GM21825 (cell line): ENCODE data around the gene TTC7B.

Source experiments
- ATAC-seq: cut with Tn5 transposase; IDR thresholded peaks from one replicate; pipeline ENCODE4 v1.9.1; 2021; ENCODE audit warnings: mild to moderate bottlenecking, moderate library complexity; ENCODE audit not compliant: unreplicated experiment

The TTC7B gene

GRCh38 chr14:90651976-90652560, 164.2 kb downstream of the TTC7B start:
- ATAC-seq, result no peak

DNA sequence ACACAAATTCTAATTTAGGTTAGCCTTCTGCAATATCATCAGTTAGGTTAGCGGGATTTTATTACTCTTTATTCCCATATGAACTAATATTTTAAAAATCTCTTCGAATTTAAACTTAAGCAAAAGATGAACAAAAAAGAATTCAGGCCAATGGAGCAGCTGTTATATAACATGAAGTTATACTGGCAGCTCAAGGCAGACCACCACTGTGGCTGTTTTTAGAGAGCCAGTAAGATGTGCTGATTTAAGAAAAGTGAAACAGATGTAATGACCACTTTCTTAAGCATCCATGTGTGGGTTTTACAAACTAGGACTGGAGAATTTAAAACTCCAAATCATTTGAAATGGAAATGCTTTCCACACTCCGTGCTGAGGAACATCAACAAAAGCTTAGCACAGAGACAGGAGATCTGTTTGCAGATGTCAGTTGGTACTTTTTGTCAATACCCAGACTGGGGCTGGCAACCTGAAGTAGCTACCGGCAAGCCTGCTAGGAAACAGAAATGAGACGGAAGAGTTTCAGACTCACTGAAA, 164.9 kb downstream of the TTC7B start:
- ATAC-seq, result no peak

- ATAC-seq, result no peak
Measured at GRCh38 chr14:90649557-90650135, 166.6 kb downstream of the TTC7B start.

DNA sequence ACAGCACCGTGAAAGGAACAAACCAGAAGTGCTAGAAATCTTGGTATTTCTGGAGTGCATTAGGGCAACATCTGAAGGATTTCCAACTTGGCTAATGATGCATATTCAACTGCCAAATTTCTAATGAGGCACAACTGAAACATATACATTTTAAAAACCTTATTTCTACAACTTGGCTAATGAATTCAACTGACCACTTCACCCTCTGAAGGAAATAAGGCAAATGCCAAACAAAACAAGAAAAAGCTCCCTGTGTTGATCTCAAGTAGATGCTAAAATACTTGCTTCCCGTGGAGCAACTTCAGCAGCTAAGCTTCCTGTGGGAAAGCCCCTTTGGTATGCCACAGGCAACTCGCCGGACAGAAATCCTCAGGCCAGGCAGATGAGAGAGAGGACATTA, 167.1 kb downstream of the TTC7B start:
- ATAC-seq, result no peak

DNA sequence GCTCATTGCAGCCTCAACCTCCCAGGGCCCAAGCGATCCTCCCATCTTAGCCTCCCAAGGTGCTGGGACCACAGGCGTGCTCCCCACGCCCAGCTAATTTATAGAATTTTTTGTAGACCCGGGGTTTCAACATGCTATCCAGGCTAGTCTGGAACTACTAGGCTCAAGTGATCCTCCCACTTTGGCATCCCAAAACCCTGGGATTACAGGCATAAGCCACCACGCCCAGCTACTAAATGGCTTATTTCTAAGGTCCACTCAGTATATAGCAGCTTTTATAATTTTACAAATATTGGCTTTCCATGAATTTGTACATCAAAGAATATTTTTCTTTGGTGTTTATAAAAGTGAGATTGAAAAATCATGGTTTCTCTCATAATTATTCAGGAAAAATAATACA, 167.8 kb downstream of the TTC7B start:
- ATAC-seq, result no peak

DNA sequence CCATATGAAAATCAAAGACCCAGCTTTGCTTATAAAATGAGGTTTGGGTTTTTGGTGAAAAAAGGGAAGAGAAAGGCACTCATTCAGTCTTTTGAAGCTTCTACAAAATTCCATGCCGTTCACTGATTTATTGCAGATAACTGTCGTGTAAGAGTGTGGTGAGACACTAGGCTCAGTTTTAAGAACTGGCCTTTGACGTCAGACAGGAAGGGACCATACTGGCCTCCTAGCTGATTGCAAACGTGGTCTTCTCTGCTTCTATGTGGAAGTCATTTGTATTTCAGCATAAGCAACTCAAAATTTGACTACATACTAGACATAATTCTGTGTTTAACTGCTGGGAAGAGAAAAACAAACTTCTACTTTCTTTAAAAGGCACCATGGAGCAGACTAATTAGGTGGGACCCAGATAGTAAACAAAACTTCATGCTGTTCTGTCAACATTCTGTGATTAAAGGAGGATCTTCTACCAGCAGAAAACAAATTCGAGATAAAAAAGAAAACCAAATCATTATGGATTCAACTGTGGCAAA, 168.7 kb downstream of the TTC7B start:
- no peak for ATAC-seq

DNA sequence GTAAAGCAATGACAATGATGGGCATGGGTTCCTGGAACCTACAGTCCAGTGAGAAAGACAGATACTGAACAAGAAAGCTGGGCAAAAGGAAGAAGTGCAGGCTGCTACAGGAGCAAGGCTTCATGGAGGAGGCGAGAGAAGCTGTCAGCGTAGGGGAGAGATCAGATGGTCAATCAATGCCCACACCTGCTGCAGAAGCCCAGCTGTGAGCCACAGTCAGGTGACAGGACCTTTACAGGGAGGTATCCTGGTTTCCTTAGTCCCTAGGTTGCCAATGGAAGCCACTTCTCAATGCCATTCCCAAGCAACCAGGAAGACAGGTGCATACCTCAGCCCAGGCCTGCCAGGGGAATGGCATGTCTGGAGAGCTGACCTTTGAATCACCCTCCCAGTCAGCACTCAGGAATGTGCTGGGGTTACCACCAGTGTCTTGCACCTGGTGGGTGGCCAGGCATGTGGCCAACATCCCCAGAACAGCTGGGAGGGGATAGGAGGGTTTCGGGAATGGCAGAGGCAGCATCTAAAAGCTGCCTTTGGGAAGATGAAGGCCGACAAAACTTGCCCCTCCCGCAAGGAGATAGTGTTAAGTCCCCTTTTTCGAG, 170.3 kb downstream of the TTC7B start:
- ATAC-seq, result no peak

DNA sequence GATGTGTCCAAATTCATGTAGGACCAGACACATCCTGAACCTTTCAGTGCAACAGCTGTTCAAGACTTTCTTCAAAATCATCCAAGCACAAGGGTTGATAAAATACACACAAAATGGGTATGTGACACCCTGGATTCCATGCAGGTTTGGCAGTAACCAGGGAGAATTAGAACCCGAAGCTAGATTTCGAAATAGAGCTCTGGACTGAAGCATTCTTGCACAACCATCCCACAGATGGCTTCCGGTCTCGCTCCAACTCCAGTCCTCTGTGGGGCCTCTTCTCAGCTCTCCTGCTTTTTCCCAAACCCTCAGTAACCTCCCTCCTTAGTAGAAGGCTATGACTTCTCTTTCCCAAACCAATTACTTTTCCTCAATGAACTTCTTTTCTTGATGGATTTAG, 171.3 kb downstream of the TTC7B start:
- no peak for ATAC-seq

GRCh38 chr14:90643982-90644670, 172.1 kb downstream of the TTC7B start:
- ATAC-seq, result no peak

- ATAC-seq, result no peak
Measured at GRCh38 chr14:90642244-90642717, 173.9 kb downstream of the TTC7B start.

- ATAC-seq, result no peak
Measured at GRCh38 chr14:90641615-90642243, 174.5 kb downstream of the TTC7B start.

DNA sequence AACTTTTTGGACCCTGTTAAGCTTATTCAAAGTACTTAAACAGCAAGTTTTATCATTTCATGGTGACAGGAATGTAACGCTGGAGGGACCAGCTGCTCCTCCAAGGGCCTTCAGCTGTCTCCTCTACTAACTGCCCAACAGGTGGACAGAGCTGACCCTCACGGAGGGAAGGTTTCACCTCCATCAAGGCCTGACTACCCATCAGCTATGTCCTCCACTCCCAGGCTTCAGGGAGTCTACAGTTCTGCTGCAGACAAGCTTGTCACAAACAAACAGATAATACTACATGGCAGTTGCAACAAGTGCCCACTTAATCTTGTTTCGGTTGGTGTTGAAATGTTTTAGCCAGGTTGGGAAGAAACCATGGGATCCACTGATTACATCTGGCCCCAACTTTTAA, 175.1 kb downstream of the TTC7B start:
- no peak for ATAC-seq

DNA sequence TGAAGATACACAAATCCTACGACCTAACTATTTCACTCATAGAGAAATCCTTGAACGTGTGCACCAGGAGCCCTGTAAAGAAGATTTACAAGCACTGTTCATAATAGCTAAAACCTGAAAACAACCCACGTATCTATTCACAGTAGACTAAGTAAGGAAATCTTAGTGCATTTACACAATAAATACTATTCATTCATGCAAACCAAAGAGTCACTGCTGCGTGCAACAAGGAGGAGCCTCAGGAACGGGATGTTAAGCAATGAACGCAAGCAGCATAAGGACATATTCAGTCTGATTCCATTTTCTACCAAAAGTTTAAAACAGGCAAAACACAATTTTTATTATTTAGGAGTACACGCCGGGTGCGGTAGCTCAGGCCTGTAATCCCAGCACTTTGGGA, 176.6 kb downstream of the TTC7B start:
- no peak for ATAC-seq

DNA sequence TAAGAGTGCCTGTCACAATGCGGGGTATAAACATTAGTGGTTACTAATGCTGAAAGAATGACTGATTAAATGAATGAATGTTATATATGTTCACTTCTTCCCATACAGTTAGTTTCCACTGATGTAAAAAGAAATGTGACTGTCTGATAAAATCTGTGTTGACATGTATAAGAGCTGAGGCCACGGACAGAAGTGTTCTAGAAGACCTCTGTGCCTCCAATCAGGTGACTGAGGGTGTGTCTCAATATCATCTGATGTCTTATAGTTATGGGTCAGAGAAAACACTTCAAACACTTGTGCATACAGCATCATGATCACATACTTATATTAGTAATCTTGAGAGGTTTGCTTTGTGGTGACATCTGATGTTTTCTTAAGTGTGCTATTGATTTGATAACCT, 183.4 kb downstream of the TTC7B start:
- no peak for ATAC-seq

DNA sequence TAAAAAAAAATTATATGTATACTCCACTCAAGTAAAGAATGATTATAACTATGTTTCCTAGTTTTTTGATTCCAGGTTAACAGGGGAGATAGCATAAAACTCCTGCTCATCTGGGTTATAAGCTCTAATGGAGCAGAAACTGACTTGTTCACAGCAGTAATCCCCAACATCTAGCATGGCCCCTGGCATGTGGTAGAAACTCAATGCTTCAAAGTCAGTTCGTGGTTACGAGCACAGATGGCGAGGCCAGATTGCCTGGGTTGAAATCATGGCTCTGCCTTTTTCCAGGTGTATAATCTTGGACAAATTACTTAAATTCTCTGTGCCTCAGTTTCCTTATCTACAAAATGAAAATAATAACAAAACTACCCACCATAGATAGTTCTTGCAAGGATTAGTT, 183.8 kb downstream of the TTC7B start:
- ATAC-seq, result no peak

- ATAC-seq, result no peak
Measured at GRCh38 chr14:90630171-90630806, 185.9 kb downstream of the TTC7B start.

DNA sequence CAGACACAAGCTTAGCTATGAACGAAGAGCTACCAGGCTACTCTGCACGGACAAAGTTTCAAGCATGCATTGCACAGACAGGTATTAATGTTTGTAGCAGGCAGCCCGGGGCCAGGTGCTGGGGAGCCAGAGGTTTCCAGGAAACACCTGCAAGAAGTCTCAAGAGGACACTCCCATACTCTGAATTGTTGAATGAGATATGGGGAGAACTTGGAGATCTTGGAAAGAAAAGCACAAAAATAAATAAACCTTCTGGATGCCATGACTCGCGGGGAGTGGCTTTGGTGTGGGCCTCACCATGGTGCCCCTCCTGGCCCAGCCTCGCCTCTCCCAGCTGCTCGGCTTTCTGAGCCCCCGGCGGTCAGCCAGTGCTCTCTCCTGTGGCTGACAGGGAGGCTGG, 186.8 kb downstream of the TTC7B start:
- ATAC-seq, result no peak

DNA sequence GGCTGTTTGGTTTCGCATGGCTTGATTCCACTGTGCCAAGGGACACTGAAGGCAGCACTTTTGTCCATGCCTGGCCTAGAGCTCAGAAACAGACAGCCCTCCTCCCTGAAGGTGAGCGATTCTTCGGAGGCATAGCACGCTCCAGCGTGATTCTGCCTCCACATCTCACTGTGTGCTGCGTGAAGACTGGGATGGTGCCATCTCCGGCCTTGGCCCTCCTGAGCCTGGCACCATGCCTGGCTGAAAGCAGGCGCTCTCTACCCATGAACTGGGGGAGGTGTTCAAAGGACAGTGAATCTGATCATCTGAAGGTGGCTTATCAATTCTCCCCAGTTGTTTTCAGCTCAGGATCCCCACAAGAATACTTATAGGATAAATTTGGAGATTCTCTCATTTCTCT, 187.4 kb downstream of the TTC7B start:
- ATAC-seq, result no peak

DNA sequence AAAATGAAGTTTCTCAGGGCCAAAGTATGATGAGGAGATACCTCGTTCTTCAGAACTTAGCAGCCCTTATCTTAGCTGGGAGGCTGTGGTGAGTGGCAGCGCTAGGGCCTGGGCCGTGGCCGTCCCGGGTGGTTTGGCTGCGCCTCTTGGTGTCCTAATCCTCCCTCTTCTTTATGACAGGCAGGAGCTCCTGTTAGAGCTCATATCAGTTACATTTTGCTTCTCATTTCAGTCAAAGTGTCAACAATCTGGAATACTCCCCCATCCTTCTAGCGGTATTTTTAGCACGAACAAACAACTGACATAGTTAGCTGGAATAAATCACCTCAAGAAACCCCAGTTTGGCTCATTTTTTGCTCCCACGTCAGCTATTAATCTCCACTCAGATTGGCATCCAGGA, 188.8 kb downstream of the TTC7B start:
- ATAC-seq, result no peak

DNA sequence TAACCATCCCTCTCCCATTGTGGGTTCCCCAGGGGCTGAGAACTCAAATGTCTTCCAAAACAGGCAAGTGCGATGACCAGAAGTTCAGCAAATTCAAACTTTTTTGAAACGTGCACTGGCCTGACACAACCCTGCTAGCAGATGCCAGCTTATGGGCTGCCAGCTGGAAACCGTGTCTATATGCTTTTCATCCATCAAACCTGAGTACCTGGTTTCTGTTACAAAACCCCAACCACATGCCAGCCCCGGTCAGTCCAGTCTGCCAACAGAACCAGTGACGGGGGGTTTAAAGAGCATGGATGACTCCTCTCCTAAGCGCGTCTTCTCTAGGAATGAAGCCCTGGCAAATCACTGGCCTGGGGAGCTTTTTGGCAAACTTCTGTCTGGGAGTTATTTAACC, 189.7 kb downstream of the TTC7B start:
- ATAC-seq, result no peak

DNA sequence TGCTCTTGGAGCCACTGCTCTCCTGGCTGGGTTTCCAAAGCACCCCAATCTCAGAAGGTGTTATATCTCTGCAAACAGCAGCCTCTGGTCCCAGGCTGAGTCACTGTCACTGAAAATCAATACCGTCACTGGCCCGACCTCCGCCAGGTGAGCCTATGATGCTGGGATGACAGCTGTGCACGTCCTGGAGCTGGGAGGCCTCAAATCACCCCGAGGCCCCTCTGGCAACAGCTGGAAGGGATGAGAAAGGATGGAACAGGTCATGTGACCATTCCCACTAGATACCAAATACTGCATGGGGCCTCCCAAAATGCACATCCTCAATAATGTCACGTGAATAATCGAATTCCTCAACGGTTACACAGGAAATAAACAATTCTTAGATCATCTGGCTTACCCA, 190.8 kb downstream of the TTC7B start:
- ATAC-seq, result no peak
